HEK293 (cell line): ENCODE results near the gene TCN1.

ENCODE experiments used
- ZBTB17 ChIP-seq: fragments of 450-650 bp; formaldehyde crosslinking; IDR thresholded peaks from 2 replicates; pipeline ENCODE4 v1.5.1; 2016; ENCODE audit warnings: missing biosample characterization, missing genetic modification characterization
- ZNF585B ChIP-seq: fragments of 450-650 bp; formaldehyde crosslinking; IDR thresholded peaks from 2 replicates; pipeline ENCODE4 v1.5.1; 2016; ENCODE audit warnings: missing biosample characterization, missing genetic modification characterization
- TF ChIP-seq, protein P1 (sequence below): fragments of 450-650 bp; formaldehyde crosslinking; IDR thresholded peaks from 2 replicates; pipeline ENCODE4 v1.5.1; 2016; ENCODE audit warnings: missing biosample characterization, missing genetic modification characterization
- TF ChIP-seq, protein P2 (sequence below): fragments of 450-650 bp; formaldehyde crosslinking; optimal IDR thresholded peaks from 2 replicates; pipeline ENCODE3; 2016; ENCODE audit warnings: missing biosample characterization, mild to moderate bottlenecking, missing genetic modification characterization
- TF ChIP-seq, protein P3 (sequence below): fragments of 450-650 bp; formaldehyde crosslinking; IDR thresholded peaks from 2 replicates; pipeline ENCODE4 v1.5.1; 2016; ENCODE audit warnings: missing biosample characterization, missing genetic modification characterization

DNA sequence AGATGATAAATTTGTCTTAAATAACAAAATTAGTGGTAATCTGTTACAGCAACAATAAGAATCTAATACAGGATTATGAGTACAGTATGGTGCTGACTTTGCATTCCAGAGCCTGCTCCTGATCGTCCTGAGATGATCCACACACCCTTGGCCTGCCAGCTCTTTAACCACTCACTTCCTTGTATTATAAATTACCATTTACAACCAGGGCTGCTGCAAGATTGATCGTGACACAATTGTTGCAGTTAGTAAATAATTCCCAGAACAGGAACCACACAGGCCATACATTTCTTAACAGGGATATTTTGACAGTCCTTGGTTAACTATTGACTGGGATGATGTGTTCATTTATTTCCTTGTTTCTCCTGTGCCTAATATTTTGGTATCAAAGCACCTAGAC, 17.2 kb downstream of the TCN1 start:
- TF ChIP-seq, protein P1, sequence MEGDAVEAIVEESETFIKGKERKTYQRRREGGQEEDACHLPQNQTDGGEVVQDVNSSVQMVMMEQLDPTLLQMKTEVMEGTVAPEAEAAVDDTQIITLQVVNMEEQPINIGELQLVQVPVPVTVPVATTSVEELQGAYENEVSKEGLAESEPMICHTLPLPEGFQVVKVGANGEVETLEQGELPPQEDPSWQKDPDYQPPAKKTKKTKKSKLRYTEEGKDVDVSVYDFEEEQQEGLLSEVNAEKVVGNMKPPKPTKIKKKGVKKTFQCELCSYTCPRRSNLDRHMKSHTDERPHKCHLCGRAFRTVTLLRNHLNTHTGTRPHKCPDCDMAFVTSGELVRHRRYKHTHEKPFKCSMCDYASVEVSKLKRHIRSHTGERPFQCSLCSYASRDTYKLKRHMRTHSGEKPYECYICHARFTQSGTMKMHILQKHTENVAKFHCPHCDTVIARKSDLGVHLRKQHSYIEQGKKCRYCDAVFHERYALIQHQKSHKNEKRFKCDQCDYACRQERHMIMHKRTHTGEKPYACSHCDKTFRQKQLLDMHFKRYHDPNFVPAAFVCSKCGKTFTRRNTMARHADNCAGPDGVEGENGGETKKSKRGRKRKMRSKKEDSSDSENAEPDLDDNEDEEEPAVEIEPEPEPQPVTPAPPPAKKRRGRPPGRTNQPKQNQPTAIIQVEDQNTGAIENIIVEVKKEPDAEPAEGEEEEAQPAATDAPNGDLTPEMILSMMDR (tag by site-specific recombination), result no peak
- TF ChIP-seq, protein P2, sequence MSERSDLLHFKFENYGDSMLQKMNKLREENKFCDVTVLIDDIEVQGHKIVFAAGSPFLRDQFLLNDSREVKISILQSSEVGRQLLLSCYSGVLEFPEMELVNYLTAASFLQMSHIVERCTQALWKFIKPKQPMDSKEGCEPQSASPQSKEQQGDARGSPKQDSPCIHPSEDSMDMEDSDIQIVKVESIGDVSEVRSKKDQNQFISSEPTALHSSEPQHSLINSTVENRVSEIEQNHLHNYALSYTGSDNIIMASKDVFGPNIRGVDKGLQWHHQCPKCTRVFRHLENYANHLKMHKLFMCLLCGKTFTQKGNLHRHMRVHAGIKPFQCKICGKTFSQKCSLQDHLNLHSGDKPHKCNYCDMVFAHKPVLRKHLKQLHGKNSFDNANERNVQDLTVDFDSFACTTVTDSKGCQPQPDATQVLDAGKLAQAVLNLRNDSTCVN (tag by site-specific recombination), result no peak
- TF ChIP-seq, protein P3, sequence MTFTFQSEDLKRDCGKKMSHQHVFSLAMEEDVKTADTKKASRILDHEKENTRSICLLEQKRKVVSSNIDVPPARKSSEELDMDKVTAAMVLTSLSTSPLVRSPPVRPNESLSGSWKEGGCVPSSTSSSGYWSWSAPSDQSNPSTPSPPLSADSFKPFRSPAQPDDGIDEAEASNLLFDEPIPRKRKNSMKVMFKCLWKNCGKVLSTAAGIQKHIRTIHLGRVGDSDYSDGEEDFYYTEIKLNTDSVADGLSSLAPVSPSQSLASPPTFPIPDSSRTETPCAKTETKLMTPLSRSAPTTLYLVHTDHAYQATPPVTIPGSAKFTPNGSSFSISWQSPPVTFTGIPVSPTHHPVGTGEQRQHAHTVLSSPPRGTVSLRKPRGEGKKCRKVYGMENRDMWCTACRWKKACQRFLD (tag by site-specific recombination), result no peak
- TF ChIP-seq ZBTB17 (tag by site-specific recombination) (no peak), ZNF585B (tag by site-specific recombination) (no peak)
